ENCODE data around the gene UBQLN4.

DNA sequence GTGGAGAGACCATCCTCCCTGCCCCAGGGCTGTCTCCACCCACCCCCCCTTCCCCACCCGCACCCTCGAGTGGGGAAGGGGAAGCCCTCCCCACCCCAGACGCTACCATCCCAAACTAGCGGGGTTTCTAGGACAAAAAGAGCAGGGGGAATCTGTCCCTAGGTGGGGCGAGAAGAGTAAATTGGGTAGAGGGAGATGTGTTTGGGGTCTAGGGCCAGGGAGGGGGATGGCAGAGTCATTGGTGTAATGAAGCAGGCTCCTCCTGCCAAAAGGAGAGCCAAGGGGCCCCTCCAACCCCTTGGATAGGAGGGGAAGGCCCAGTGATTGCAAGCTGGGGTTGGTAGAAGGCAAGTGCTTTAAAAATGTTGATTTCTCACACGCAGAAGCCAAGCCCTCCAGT is 18.7 kb upstream of the UBQLN4 start:
- TF ChIP-seq ZNF626 (tag by site-specific recombination; IDR thresholded peaks at IDR 0.05) (no peak), ZFP3 (tag by site-specific recombination; IDR thresholded peaks at IDR 0.05; ENCODE audit: low read depth) (no peak), ZBTB20 (tag by site-specific recombination; IDR thresholded peaks at IDR 0.05) (no peak), ZNF561 (tag by site-specific recombination; IDR thresholded peaks at IDR 0.05; ENCODE audit: borderline replicate concordance) (no peak), ZNF24 (tag by site-specific recombination; IDR thresholded peaks at IDR 0.05) (no peak), SALL2 (tag by site-specific recombination; IDR thresholded peaks at IDR 0.05; ENCODE audit: borderline replicate concordance) (no peak), ZNF560 (tag by site-specific recombination; IDR thresholded peaks at IDR 0.05; ENCODE audit: borderline replicate concordance) (no peak), ZNF157 (tag by site-specific recombination; IDR thresholded peaks at IDR 0.05) (no peak), KLF16 (tag by site-specific recombination; IDR thresholded peaks at IDR 0.05) (no peak)
- TF ChIP-seq, protein P1, sequence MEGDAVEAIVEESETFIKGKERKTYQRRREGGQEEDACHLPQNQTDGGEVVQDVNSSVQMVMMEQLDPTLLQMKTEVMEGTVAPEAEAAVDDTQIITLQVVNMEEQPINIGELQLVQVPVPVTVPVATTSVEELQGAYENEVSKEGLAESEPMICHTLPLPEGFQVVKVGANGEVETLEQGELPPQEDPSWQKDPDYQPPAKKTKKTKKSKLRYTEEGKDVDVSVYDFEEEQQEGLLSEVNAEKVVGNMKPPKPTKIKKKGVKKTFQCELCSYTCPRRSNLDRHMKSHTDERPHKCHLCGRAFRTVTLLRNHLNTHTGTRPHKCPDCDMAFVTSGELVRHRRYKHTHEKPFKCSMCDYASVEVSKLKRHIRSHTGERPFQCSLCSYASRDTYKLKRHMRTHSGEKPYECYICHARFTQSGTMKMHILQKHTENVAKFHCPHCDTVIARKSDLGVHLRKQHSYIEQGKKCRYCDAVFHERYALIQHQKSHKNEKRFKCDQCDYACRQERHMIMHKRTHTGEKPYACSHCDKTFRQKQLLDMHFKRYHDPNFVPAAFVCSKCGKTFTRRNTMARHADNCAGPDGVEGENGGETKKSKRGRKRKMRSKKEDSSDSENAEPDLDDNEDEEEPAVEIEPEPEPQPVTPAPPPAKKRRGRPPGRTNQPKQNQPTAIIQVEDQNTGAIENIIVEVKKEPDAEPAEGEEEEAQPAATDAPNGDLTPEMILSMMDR (tag by site-specific recombination; IDR thresholded peaks at IDR 0.05) = no peak
- TF ChIP-seq, protein P2, sequence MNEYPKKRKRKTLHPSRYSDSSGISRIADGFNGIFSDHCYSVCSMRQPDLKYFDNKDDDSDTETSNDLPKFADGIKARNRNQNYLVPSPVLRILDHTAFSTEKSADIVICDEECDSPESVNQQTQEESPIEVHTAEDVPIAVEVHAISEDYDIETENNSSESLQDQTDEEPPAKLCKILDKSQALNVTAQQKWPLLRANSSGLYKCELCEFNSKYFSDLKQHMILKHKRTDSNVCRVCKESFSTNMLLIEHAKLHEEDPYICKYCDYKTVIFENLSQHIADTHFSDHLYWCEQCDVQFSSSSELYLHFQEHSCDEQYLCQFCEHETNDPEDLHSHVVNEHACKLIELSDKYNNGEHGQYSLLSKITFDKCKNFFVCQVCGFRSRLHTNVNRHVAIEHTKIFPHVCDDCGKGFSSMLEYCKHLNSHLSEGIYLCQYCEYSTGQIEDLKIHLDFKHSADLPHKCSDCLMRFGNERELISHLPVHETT (tag by site-specific recombination; IDR thresholded peaks at IDR 0.05) = no peak
